Adipocyte (in vitro differentiated cells): ENCODE data around the gene DNAI1.
A peak's percentile ranks its signal among the peaks of the same experiment; 100 is the strongest.

ENCODE experiments used
- DNase-seq: peaks from one replicate; pipeline ENCODE4 v3.0.0-alpha.2; 2015; ENCODE audit warnings: low read depth
- H3K27me3 ChIP-seq: replicated peaks from 2 replicates; pipeline ENCODE4 v1.7.0; 2013; ENCODE audit warnings: mild to moderate bottlenecking, low read length, moderate library complexity; ENCODE audit not compliant: control insufficient read depth, insufficient read depth
- H3K36me3 ChIP-seq: 2 replicates; pipeline ENCODE4 v1.7.0; 2013; ENCODE audit warnings: low read length, mild to moderate bottlenecking, moderate library complexity; ENCODE audit not compliant: control insufficient read depth, insufficient read depth, severe bottlenecking
- H3K4me1 ChIP-seq: 2 replicates; pipeline ENCODE4 v1.7.0; 2013; ENCODE audit warnings: mild to moderate bottlenecking, low read length, moderate library complexity; ENCODE audit not compliant: control insufficient read depth, insufficient read depth
- H3K4me3 ChIP-seq: 2 replicates; pipeline ENCODE4 v1.7.0; 2013; ENCODE audit warnings: mild to moderate bottlenecking, low read length, moderate library complexity
- H3K9ac ChIP-seq: 2 replicates; pipeline ENCODE4 v1.7.0; 2013; ENCODE audit warnings: mild to moderate bottlenecking, low read length, moderate library complexity
- H3K9me3 ChIP-seq: 2 replicates; pipeline ENCODE4 v1.7.0; 2013; ENCODE audit warnings: mild to moderate bottlenecking, low read length, moderate library complexity; ENCODE audit not compliant: control insufficient read depth

Gene DNAI1

DNA sequence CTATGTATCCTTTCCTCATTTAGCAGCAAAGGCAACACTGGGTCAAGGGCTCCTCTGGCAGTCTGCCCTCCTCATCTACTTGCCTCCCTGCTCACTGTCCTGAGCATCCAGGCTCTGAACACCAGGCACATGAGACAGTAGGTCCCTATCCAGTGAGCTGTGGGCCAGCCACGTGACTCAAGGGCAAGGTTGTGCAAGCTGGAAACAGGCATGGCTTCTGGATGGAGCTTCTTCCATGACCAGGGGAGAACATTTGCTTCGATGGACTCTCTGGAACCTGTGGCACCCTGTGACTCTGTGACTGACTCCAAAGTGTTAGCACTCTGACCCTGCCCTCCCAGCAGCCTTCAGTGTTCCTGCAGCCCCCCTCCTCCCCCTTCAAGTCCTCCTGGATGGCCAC, 33.0 kb downstream of the DNAI1 start:
- Histone ChIP-seq H3K9me3 (no peaks in the 10 kb centered on the region), H3K9ac (no peak overlapping the region), H3K4me3 (no peak overlapping the region), H3K4me1 (no peaks in the 10 kb centered on the region), H3K36me3 (no peaks in the 10 kb centered on the region), H3K27me3 (peaks cover 62% of the 10 kb centered on the region)
- no peak for DNase-seq

DNA sequence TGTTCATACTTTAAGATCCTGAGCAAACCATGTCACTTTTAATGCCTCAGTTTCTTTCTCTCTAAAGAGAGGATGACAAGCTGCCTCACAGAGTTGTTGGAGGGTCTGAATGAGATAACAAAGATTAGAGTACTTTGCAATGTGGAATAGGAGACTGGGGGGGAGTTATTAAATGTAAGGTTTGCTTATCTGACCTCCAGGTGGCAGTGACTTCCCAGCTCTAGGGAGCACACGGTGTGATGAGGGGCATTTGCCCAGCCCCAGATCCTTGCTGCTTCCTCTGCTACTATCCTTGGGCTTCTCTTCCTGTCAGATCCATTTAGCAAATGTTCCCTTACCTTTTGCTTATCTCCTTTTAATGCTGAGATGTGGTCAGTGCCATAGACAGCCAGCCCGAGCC, 33.4 kb downstream of the DNAI1 start:
- H3K9ac ChIP-seq, result no peak overlapping the region
- H3K9me3 ChIP-seq, result no peaks in the 10 kb centered on the region
- H3K36me3 ChIP-seq, result no peaks in the 10 kb centered on the region
- H3K27me3 ChIP-seq, result peaks cover 62% of the 10 kb centered on the region
- no peaks in the 10 kb centered on the region for H3K4me1 ChIP-seq
- H3K4me3 ChIP-seq, result no peak overlapping the region
- no peak for DNase-seq

DNA sequence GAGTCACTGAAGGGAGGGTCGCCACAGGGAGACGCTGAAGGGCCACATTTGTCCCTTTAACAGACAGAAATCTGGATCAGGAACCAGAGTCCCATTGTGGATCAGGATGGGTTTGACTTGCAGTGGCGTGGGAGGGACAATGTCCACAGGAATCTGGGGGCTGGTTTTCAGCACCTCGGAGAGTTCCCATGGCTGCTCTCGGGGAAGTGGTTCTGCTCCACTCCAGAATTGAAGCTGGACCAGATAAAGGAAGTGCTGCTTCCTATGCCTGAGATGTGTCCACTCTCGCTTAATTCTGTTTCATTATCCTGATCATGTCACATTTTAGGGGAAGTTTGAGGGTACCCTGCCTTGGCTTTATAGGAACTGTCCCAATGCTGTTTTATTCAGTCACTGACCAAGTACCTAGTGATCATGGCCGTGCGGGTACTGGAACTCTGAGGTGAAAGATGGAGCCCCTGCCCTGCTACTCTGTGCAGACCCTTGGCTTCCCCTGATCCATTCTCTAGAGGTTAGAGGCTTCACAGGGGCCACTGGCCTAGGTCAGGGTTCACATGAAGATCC, 35.4 kb downstream of the DNAI1 start:
- Histone ChIP-seq H3K27me3 (peaks cover 57% of the 10 kb centered on the region), H3K4me1 (no peaks in the 10 kb centered on the region), H3K36me3 (no peaks in the 10 kb centered on the region), H3K9me3 (no peaks in the 10 kb centered on the region), H3K4me3 (no peak overlapping the region), H3K9ac (no peak overlapping the region)
- peak; percentile 64 for DNase-seq

DNA sequence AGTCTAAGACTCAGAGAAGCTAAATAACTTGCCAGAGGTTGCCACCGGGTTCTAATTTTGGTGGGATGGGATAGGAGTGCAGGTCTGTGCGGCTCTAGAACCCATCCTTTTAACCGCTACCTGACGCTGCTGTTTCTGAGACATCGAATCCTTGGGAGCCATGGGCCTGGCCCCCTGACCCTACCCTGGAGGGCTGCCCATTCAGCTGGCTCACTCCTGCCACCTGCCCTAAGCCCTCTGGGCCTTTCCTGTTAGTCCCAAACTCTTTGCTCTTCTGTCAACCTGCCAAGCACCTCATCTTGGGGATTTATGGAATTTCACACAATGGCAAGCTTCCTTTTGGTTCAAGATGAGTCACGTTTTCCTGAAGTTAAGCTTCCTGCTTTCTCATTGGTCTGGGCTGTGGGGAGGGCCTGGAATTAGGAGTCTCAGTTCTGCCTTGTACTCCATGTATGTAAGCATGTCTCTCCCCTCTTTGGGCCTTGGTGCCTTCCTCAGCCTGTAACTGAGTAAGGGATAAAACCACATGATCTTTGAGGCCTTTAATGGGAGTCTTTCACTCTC, 37.6 kb downstream of the DNAI1 start:
- DNase-seq, result no peak
- no peaks in the 10 kb centered on the region for H3K9me3 ChIP-seq
- H3K4me1 ChIP-seq, result peaks cover 2% of the 10 kb centered on the region
- H3K27me3 ChIP-seq, result peaks cover 48% of the 10 kb centered on the region
- no peak overlapping the region for H3K4me3 ChIP-seq
- H3K36me3 ChIP-seq, result no peaks in the 10 kb centered on the region
- no peak overlapping the region for H3K9ac ChIP-seq

DNA sequence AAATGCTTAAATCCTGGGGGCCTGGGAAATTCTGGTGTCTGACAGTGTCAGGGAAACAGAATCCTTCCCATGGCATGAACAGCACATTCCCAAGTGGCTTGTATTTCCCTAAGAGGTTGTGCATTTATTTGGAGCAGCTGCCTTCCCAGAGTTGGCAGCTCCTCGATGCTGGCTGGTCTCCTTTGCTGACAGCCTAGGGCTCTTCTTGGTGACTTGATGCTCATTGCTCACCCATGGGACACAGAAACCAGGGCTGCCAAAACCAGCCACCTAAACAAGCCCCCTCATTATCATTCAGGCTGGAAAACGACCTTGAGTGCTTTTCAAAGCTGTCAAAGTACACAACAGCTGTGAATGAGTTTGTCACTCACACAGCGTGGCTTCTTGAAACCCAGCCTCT, 39.9 kb downstream of the DNAI1 start:
- Histone ChIP-seq H3K4me1 (peaks cover 15% of the 10 kb centered on the region), H3K9ac (no peak overlapping the region), H3K36me3 (no peaks in the 10 kb centered on the region), H3K27me3 (peaks cover 31% of the 10 kb centered on the region), H3K4me3 (no peak overlapping the region), H3K9me3 (no peaks in the 10 kb centered on the region)
- DNase-seq, result no peak

DNA sequence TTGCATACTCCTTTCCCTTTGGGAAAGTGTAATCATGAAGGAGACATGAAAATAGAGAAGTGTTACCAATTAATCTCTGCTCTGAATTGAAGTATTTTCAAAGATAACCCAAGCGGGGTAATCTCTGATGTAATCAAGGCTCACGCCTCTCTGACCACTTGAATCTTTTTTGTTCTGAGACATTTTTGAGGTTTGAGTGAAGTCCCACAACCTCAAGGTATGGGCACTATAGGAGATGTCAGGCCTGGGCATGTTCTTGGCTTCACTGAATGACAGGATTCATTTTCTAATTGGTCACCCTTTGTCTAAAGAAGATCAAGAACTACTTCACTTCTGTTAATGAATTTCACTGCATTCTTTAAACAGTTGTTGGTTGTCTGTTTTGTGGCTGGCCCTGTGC, 40.5 kb downstream of the DNAI1 start:
- no peak for DNase-seq
- H3K36me3 ChIP-seq, result no peaks in the 10 kb centered on the region
- peaks cover 15% of the 10 kb centered on the region for H3K4me1 ChIP-seq
- no peak overlapping the region for H3K4me3 ChIP-seq
- no peaks in the 10 kb centered on the region for H3K9me3 ChIP-seq
- no peak overlapping the region for H3K9ac ChIP-seq
- peaks cover 31% of the 10 kb centered on the region for H3K27me3 ChIP-seq

DNA sequence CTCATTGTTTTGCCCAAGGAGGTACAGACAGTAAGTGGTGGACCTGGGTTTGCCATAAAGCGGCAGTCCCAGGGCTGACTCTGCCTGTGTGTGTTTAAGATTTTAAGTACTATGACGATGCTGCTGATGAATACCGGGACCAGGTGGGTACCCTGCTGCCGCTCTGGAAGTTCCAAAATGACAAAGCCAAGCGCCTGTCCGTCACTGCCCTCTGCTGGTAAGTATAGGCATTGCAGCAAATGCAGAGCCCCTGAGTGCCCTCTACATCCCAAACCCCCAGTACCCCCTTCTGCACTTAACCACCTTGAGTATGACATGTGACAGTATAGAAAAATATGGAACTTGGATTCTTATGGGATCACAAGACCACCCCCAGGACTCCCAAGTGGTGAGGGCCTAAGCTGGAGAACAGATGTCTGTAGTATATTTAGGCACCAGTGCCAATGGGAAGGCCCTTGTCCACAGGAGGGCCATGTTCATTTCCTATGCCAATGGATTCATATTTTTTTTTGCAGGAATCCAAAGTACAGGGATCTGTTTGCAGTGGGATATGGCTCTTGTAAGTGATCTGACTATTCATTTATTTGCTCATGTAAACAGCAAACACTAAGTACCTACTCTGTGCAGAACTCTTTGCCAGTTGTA, 42.1 kb downstream of the DNAI1 start:
- Histone ChIP-seq H3K4me3 (no peak overlapping the region), H3K9ac (no peak overlapping the region), H3K36me3 (no peaks in the 10 kb centered on the region), H3K9me3 (no peaks in the 10 kb centered on the region), H3K27me3 (peaks cover 20% of the 10 kb centered on the region), H3K4me1 (peaks cover 15% of the 10 kb centered on the region)
- peak; percentile 78 for DNase-seq

DNA sequence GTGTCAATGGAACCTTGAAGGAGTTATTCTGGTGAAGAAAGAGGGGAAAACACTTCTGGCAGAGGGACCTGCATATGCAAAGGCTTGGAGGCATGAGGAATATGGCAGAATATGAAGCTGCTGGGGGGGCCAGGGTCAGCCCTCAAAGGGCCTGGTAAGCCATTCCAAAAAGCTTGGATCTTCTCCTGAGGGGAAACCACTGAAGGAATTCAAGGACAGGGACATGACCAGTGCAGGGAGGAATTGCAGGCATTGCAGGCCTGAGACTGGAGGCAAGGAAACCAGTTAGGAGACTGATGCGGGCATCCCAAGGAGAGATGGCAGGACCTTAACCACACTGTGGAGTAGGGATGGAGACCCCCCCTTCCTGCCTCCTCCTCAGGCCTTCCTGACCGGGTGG, 42.8 kb downstream of the DNAI1 start:
- no peak overlapping the region for H3K4me3 ChIP-seq
- H3K27me3 ChIP-seq, result peaks cover 20% of the 10 kb centered on the region
- DNase-seq, result no peak
- no peaks in the 10 kb centered on the region for H3K9me3 ChIP-seq
- no peak overlapping the region for H3K9ac ChIP-seq
- no peaks in the 10 kb centered on the region for H3K36me3 ChIP-seq
- peaks cover 15% of the 10 kb centered on the region for H3K4me1 ChIP-seq

DNA sequence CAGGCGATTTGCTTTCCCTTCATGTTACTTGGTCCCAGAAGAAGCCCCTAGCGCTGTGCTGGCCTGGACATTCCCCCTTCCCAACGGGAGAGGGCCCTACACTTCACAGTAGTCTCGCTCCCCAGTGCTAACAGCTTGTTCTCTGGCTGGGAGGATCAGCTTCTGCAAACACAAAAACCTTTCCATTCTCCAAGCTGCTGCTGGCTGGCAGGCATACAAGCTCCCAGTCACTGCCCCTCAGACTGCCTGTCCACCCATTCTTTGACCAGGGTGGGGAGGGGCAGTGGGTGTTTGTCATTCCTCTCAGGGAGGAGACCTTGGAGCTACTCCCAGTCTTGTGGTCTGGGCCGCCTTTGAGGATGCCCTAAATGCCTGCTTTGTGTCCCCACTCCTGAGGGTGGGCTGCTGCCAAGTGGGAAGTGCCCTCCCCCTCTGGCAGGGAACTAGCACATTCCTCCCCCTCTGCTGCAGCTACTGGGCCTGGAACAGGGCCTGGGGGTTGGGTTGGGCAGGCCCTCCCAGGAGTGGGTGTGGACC, 43.4 kb downstream of the DNAI1 start:
- Histone ChIP-seq H3K4me3 (no peak overlapping the region), H3K9me3 (no peaks in the 10 kb centered on the region), H3K9ac (no peak overlapping the region), H3K27me3 (peaks cover 20% of the 10 kb centered on the region), H3K4me1 (peaks cover 15% of the 10 kb centered on the region), H3K36me3 (no peaks in the 10 kb centered on the region)
- peak; percentile 70 for DNase-seq

DNA sequence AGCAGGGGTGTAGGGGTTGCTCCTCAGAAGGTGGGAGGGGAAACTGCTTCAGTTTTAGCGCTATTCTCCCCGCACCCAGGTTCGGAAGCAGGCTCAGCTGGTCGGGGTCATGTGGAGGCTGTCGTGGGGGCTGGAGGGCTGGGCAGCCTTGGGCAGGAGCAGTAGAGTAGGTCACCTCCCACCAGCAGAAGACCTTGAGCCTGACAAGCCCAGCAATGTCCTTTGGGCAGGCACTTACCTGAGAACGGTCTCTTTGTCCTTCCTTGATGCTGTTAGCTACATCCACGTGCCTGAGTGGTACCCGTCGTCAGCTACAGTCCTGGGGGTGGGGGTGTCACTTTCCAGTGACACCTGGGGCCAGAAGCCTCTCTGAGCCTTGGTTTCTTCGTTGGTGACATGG, 43.9 kb downstream of the DNAI1 start:
- no peak overlapping the region for H3K9ac ChIP-seq
- no peak for DNase-seq
- H3K4me3 ChIP-seq, result no peak overlapping the region
- no peaks in the 10 kb centered on the region for H3K9me3 ChIP-seq
- H3K36me3 ChIP-seq, result no peaks in the 10 kb centered on the region
- H3K27me3 ChIP-seq, result peaks cover 20% of the 10 kb centered on the region
- peaks cover 15% of the 10 kb centered on the region for H3K4me1 ChIP-seq

DNA sequence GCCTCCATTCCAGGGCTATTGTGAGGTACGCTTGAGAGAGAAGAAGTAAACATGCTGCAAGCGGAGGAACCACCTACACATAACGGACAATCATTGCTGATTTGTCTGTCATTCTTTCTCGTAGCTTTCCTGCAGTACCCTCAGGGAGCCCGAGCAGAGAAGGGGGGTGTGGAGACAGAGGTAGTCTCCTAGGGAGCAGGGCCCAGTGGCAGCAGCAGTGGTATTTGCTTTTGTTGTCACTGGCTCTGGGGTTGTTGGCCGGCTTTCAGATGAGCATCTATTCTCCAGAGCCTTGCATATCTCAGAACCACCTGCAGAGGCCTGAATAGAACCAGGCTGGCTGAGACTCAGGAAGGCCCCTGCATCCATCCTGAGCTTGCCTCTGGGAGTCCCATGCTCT, 44.3 kb downstream of the DNAI1 start:
- no peak overlapping the region for H3K9ac ChIP-seq
- no peak for DNase-seq
- peaks cover 18% of the 10 kb centered on the region for H3K27me3 ChIP-seq

More for the DNA sequence above, 44.3 kb downstream of the DNAI1 start:
- no peaks in the 10 kb centered on the region for H3K9me3 ChIP-seq
- no peaks in the 10 kb centered on the region for H3K36me3 ChIP-seq
- no peak overlapping the region for H3K4me3 ChIP-seq
- peaks cover 15% of the 10 kb centered on the region for H3K4me1 ChIP-seq
